Heart right ventricle (tissue), 16 donors: Measurements from ENCODE around the gene RASGRP1. TPM values are rescaled to one million over a fixed set of nuclear protein-coding genes. Genes with fewer than 3 reads are reported as not detected.

Source experiments
- ATAC-seq, 8 donors: fragments of 200-7000 bp; cut with Tn5 transposase; one replicate each; pipeline ENCODE4 v1.9.1; 2020; ENCODE audit warnings: mild to moderate bottlenecking in 8 of 8, moderate library complexity in 8 of 8, moderate number of reproducible peaks in 1 of 8
- DNase-seq, 2 donors: peaks; one replicate each; pipeline ENCODE4 v3.0.0-alpha.2; 2020
- H3K27ac ChIP-seq, 10 donors: fragments of 200-600 bp; sonication (generic) in 2 of 10; one replicate each; pipeline versions ENCODE4 v1.5.0 to v1.8.0; 2020 to 2022; ENCODE audit warnings: mild to moderate bottlenecking in 3 of 10
- H3K27me3 ChIP-seq, 7 donors: fragments of 200-600 bp; one replicate each; pipeline ENCODE4 v1.8.0; 2021 to 2022; ENCODE audit warnings: mild to moderate bottlenecking in 2 of 7
- H3K36me3 ChIP-seq, 9 donors: fragments of 200-600 bp; sonication (generic) in 1 of 9; one replicate each; pipeline versions ENCODE4 v1.5.0 to v1.8.0; 2020 to 2022; ENCODE audit warnings: mild to moderate bottlenecking in 2 of 9
- H3K4me1 ChIP-seq, 9 donors: fragments of 200-600 bp; sonication (generic) in 1 of 9; one replicate each; pipeline versions ENCODE4 v1.5.0 to v1.8.0; 2020 to 2022; ENCODE audit warnings: mild to moderate bottlenecking in 4 of 9
- H3K4me3 ChIP-seq, 10 donors: fragments of 200-600 bp; sonication (generic) in 2 of 10; one replicate each; pipeline versions ENCODE4 v1.5.0 to v1.8.0; 2020 to 2022; ENCODE audit warnings: mild to moderate bottlenecking in 7 of 10, moderate library complexity in 2 of 10
- H3K9me3 ChIP-seq, 11 donors: fragments of 200-600 bp in 10 of 11; sonication (generic) in 2 of 11; one replicate each; pipeline versions ENCODE4 v1.5.0 to v1.8.0; 2013 to 2022; ENCODE audit warnings: mild to moderate bottlenecking in 2 of 11, control low read depth in 1 of 11, moderate library complexity in 1 of 11
- WGBS, 2 donors: extraction: QIAGEN DNeasy Blood & Tissue Kit; methylation state at CpG; one replicate each; pipeline ENCODE4 v1.1.7; 2013; ENCODE audit warnings: inconsistent platforms in 1 of 2; 5-methylcytosine and 5-hydroxymethylcytosine counted together
- intact Hi-C, 10 donors: fragments of 100-400 bp; cut with DNase I; formaldehyde crosslinking; loops; one replicate each; pipeline versions ENCODE4 v1.11.1 to v1.14.2; 2022
- polyA plus RNA-seq, 2 donors: library from polyadenylated mRNA; stranded (reverse); fragments of 200-250 nt; gene quantifications; one replicate each; pipeline ENCODE4 v1.2.3, GENCODE V29; 2013
- total RNA-seq, 10 donors: library from RNA; stranded (reverse); fragmentation: NEBNext Ultra II Directional in 3 of 10; extraction: Animal tissue kit (Norgen Biotek cat#: 25700) in 3 of 10; gene quantifications; one replicate each; pipeline versions ENCODE4 v1.2.1 to v1.2.4, GENCODE V29; 2021 to 2023
- TF ChIP-seq, protein P1 (sequence below), 9 donors: fragments of 200-600 bp; sonication (generic) in 2 of 9; IDR thresholded peaks; one replicate each; pipeline versions ENCODE4 v1.5.0 to v1.8.0; 2021 to 2022; ENCODE audit warnings: antibody characterized with exemption in 9 of 9, mild to moderate bottlenecking in 5 of 9, moderate library complexity in 1 of 9
- donor health status: Arrhythmogenic right ventricular cardiomyopathy.
- donor health status: ischemic (EF 13 %, LVEDD 7.1; RV severe dilation, severe dysfunction).
- donor health status: healthy with polysubstance abuse.
- donor health status: DM: no; HTN: yes; CAD: no.
- donor health status: DM: no; HTN: no; CAD: no.
- donor health status: ischemic (EF 25% LVEDD 6.9; RV normal size, moderate dysfunction).
- donor health status: ischemic (EF 25% LVEDD 5.7; RV mildly dilated, moderate dysfunction).
- donor health status: healthy.
- donor health status: DM: yes; HTN: yes; CAD: no.
- donor health status: Ischemic cardiomyopathy.
- donor health status: ischemic (EF 35%, LVEDD 5.7; RV mildly dilated, moderate dysfunction).
- donor health status: nonischemic (EF 11% LVEDD 7.7; RV severe dilation, severe dysfunction).
- donor health status: DM: yes; HTN: yes; CAD: no.
- donor health status: PGD.
- donor health status: ischemic (EF 29% LVEDD 5.4; RV normal size, mild dysfunction).
- donor health status: nonischemic (EF 23%, LVEDD 6.1; RV moderate dilation, normal function).

RASGRP1 gene
- total and polyA plus RNA-seq, 12 donors: 0.04 to 3.0 (median 0.42) TPM; not detected in 1

DNA sequence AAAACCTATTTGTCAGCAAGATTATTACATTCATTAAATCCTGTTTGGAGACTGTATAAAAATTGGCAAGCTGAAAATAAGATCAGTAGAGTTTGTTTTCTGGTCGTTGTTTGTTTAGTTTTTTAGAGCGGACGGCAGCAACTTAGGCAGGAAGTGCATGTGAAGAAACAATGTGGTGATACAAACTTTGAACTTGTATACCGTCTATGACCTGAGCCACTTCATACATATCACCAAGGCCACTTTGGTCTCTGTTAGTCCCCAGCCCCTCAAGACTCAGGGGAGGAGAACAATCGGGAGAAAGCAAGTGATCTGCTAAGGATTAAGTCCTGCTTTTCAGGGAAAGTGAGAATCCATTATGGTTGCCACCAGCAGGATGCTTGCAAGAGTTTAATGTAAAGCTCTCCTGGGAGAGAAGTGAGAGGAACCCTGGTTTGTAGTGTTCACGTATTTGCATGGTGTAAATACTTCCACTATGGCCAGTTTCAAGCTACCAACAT lies 31.1 kb downstream of the RASGRP1 start:
- intact Hi-C loops: no loop called here
- ATAC-seq: no peak
- TF ChIP-seq, protein P1, sequence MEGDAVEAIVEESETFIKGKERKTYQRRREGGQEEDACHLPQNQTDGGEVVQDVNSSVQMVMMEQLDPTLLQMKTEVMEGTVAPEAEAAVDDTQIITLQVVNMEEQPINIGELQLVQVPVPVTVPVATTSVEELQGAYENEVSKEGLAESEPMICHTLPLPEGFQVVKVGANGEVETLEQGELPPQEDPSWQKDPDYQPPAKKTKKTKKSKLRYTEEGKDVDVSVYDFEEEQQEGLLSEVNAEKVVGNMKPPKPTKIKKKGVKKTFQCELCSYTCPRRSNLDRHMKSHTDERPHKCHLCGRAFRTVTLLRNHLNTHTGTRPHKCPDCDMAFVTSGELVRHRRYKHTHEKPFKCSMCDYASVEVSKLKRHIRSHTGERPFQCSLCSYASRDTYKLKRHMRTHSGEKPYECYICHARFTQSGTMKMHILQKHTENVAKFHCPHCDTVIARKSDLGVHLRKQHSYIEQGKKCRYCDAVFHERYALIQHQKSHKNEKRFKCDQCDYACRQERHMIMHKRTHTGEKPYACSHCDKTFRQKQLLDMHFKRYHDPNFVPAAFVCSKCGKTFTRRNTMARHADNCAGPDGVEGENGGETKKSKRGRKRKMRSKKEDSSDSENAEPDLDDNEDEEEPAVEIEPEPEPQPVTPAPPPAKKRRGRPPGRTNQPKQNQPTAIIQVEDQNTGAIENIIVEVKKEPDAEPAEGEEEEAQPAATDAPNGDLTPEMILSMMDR (IDR thresholded peaks at IDR 0.05): no peak

DNA sequence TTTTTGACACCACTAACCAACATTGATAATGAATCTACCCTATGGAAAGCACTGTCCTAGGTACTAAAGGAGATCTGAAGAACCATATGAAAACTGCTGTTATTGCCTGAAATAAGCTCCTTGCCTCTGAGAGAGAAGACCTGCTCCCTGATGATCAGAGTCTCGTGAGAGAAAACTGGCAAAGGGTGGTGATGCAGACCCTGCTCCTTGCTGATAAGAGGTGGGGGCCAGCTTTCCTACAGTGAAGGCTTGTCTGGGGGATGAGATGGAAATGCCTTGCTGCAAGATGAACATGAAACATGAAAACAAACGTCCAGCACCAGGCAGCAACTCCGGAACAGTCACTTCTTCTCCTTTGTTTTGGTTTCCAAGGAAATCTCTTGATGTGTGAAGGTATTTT lies 31.9 kb downstream of the RASGRP1 start:
- no peaks in the 10 kb centered on the region for H3K27me3 ChIP-seq
- intact Hi-C loops: no loop called here
- TF ChIP-seq, protein P1 (IDR thresholded peaks at IDR 0.05): no peak
- 70 to 78% methylated on average over 3 of the region's 3 CpGs for WGBS, 2 donors
- no peaks in the 10 kb centered on the region for H3K9me3 ChIP-seq
- DNase-seq (no peak), ATAC-seq (no peak)
- no peak overlapping the region for H3K27ac ChIP-seq
- no peak overlapping the region for H3K4me3 ChIP-seq
- no peaks in the 10 kb centered on the region for H3K36me3 ChIP-seq
- peaks cover 0 to 29% (median 13%) of the 10 kb centered on the region in 9 donors for H3K4me1 ChIP-seq

More for the DNA sequence above, 31.1 kb downstream of the RASGRP1 start:
- Histone ChIP-seq H3K4me3 (no peak overlapping the region), H3K27ac (no peak overlapping the region), H3K9me3 (no peaks in the 10 kb centered on the region), H3K36me3 (no peaks in the 10 kb centered on the region), H3K4me1 (peaks cover 0 to 29% (median 13%) of the 10 kb centered on the region in 9 donors), H3K27me3 (no peaks in the 10 kb centered on the region)
- WGBS, 2 donors: 85% methylated on average over 6 of the region's 6 CpGs
- no peak for DNase-seq

DNA sequence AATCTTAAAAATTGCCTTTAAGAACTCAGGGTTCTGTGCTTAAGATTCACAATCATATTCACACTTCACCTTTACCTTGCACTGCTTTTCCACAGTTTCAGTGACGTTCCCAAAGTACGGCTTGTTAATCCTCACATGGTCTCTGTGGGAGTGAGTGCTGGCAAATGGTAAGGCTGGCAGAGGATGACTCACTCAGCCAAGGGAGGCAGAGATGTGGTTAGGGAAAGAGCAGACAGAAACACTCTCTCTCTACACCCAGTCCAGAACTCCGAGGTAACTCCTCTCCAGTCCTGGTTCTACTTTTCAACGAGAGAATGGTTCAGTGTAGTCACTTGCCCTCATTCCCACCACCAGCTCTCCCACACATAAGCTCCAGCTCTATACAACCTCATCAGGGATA lies 33.1 kb downstream of the RASGRP1 start:
- ATAC-seq (no peak), DNase-seq (no peak)
- TF ChIP-seq, protein P1 (IDR thresholded peaks at IDR 0.05): no peak
- 74 to 89% methylated on average over 4 of the region's 4 CpGs for WGBS, 2 donors
- H3K4me3 ChIP-seq: no peak overlapping the region
- H3K9me3 ChIP-seq: no peaks in the 10 kb centered on the region
- H3K27ac ChIP-seq: no peak overlapping the region
- H3K4me1 ChIP-seq: peaks cover 0 to 18% (median 13%) of the 10 kb centered on the region in 9 donors
- no peaks in the 10 kb centered on the region for H3K27me3 ChIP-seq
- H3K36me3 ChIP-seq: no peaks in the 10 kb centered on the region
- intact Hi-C loops: no loop called here

DNA sequence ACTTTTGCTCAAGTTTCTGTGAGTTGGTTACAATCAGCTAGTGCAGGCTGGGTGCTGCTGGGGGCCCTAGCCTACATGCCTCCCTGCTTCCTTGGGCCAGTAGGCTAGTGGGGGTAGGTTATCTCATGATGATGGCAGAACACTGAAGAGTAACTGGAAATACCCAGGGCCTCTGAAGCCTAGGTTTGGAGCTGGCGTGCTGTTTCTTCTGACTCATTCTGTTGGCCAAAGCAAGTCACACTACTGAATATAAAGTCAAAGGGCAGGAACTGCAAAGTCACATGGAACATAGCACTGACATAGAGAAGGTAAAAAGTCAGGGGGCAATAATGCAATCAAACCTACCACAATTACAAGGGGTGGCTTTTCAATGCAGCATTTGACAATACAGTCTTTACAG lies 34.5 kb downstream of the RASGRP1 start:
- Histone ChIP-seq H3K27me3 (no peaks in the 10 kb centered on the region), H3K4me1 (peaks cover 0 to 5% (median under 1%) of the 10 kb centered on the region in 9 donors), H3K27ac (no peak overlapping the region), H3K9me3 (no peaks in the 10 kb centered on the region), H3K4me3 (no peak overlapping the region), H3K36me3 (no peaks in the 10 kb centered on the region)
- WGBS, 2 donors: 86 to 100% methylated on average over 1 of the region's 1 CpG
- no peak for DNase-seq
- ATAC-seq: no peak
- intact Hi-C loops: no loop called here
- TF ChIP-seq, protein P1 (IDR thresholded peaks at IDR 0.05): no peak
